Retinal pigment epithelial cell (primary cell): Measurements from ENCODE around the gene MAPK6.

ENCODE experiments used
- DNase-seq: peaks from one replicate; pipeline ENCODE4 v3.0.0-alpha.2; 2010; ENCODE audit warnings: low read depth
- H3K4me3 ChIP-seq: 2 replicates; pipeline ENCODE4 v1.5.1; 2011; ENCODE audit warnings: mild to moderate bottlenecking, low read length, control low read depth, moderate library complexity
- TF ChIP-seq, protein P1 (sequence below): conservative IDR thresholded peaks from 2 replicates; pipeline ENCODE4 v1.5.1; 2011; ENCODE audit warnings: low read depth, low read length, control low read depth, inconsistent platforms

The MAPK6 gene

DNA sequence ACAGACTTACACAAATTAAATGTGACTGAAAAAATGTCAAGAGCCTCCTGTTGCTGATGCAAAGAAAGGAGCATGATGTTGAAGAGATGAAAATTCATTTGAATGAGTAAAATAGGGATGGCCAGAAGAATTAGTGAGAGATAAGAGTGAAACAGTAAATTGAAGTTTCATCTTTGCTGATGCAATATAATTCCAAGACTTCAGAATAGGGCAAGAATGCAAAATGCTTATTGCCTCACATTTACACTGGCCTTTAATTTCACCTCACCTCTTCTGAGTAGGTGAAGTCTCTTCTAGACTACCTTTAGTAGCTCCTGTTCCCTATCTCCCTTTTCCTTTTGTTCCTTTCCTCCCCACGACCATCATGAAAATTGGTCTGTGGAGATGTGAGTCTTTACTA is 15.3 kb upstream of the MAPK6 start:
- H3K4me3 ChIP-seq: no peak overlapping the region
- no peak for DNase-seq

DNA sequence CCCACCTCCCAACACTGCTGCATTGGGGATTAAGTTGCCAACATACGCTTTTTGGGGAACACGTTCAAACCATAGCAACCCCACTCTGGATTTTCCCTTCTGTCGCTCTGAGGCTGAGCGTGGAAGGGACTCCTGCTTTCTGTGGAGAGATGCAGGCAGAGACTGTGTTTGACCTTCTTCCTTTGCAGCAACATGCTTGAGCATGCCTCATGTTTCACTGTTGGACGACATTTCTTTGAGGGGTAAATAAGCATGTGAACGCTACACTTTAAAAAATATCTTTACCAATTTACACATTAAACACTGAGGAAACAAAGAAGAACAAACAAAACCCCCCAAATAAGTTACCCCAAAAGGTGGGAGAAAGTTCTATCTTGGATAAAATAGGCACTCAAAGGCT is 14.2 kb upstream of the MAPK6 start:
- H3K4me3 ChIP-seq: no peak overlapping the region
- TF ChIP-seq, protein P1, sequence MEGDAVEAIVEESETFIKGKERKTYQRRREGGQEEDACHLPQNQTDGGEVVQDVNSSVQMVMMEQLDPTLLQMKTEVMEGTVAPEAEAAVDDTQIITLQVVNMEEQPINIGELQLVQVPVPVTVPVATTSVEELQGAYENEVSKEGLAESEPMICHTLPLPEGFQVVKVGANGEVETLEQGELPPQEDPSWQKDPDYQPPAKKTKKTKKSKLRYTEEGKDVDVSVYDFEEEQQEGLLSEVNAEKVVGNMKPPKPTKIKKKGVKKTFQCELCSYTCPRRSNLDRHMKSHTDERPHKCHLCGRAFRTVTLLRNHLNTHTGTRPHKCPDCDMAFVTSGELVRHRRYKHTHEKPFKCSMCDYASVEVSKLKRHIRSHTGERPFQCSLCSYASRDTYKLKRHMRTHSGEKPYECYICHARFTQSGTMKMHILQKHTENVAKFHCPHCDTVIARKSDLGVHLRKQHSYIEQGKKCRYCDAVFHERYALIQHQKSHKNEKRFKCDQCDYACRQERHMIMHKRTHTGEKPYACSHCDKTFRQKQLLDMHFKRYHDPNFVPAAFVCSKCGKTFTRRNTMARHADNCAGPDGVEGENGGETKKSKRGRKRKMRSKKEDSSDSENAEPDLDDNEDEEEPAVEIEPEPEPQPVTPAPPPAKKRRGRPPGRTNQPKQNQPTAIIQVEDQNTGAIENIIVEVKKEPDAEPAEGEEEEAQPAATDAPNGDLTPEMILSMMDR: no peak

More for the DNA sequence above, 15.3 kb upstream of the MAPK6 start:
- TF ChIP-seq, protein P1: no peak

DNA sequence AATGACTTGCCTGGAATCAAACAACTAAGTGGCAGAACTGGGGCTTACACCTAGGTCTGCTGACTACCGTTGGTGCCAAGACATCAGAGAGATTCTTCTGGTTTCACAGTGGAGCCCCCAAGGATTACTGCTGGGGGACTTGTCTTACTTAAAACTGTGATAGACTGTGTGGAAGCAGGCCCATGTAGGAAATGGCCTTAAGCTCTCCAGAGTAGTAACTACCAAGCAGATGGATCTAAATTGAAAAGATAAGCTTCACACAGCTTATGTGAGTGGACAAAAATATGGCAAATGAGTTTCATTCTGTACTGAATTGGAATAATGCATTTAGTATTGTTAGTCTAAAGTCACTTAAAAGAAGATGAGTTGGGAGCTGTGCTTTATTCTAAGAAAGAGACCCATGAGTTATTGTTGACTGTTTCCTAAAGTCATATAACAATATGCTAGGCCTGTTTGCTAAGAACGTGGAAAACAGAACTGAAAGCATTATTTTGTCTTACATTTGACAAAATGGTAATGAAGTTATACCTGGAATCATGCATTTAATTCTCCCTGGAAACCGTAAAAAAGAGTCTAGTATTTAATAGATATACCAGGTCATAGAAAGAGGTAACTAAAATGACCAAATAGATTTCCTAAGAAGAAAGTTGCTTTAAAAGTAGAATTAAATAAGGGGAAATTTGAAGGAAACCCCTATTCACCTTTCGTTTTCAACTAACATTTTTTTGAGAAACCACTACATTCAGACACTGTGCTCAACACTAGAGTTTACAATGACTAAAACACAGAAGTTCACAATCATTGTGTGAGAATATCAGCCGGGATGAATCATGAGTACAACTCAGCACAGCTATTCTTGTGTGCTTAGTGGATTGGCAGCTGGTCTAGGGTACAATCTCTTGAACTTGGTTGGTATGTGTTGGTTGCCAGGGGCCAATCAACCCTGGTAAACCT is 13.0 kb upstream of the MAPK6 start:
- H3K4me3 ChIP-seq: no peak overlapping the region
- no peak for DNase-seq
- TF ChIP-seq, protein P1: no peak

More for the DNA sequence above, 14.2 kb upstream of the MAPK6 start:
- DNase-seq: no peak

DNA sequence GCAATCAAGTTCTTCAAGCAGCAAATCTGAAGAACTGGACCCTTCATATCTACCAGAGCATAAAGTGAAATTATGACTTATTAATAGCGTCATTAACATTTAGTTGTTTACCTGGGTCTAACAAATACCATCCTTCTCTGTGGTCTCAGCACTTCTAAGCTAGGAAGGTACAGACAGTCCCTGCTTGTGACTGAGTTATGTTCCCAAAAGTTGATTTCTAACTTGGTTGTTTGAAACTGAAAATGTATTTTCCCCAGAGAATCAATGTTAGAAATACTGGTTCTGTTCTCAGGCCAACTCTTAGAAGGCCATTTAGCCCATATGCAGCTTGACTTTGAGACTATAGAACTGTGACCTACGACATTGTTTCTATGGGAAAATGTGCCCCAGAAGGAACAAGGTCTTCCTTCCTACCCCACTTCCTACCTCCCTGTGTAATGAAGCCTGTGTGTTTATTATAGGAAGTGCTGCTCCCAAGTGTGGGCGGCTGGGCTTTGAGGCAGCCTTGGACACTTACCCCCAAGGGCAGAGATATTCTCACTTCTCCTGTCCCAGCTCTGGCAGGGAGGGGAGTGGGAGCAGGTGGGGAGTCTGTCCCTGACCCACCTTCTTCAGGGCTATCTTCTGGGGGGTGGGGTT is 12.2 kb upstream of the MAPK6 start:
- DNase-seq: no peak
- H3K4me3 ChIP-seq: no peak overlapping the region
- TF ChIP-seq, protein P1: no peak

DNA sequence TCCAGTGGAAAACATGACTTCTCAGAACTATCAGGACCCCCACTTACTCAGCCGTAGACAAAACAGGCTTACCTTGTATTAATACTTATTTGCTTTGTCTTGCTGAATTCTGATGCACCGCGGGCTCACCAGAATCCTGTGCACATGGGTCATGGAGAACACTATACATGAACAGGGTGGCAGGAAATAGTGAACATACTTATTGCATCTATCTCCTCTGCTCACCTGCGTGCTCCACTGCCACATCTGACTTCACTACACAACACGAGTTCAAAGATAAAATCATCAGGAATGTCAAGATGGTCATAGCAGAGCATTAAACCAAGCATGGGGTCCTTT is 10.7 kb upstream of the MAPK6 start:
- no peak for DNase-seq
- no peak overlapping the region for H3K4me3 ChIP-seq
- TF ChIP-seq, protein P1: no peak

DNA sequence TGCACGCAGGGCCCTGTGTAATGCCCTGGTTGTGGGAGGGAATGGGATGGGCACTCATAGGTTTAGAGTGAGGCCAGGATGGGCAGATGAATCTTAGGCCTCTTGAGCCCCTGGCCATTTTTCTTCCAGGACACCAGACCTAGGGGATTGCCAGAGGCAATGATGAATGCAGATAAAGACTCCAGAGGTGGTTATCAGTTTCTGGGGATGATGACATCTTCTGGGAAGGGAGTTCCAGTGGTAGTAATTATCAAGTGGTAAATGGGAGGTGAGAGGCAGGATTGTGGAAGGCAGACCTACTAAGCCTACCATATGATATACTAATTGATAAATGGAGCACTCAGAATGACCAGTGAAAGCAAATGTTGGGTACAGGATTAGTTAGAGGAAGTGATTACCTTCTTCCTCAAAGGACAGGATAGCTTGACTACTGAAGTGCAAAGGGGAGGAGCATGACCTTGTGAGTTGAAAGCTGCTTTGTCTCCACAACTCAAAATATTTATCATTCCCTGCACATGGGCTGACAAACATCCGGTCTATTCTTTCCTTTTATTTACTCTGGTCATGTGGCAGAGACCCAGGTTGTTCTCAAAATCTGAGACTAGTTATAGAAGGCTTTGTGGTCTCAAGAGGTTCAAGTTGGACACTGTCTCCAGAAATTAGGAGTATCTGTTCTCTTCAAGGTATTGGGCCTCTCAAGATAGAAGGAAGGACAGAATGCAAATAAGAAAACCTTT is 10.2 kb upstream of the MAPK6 start:
- TF ChIP-seq, protein P1: no peak
- no peak overlapping the region for H3K4me3 ChIP-seq
- DNase-seq: no peak
